Measurements from ENCODE around the gene TUBB6.

TUBB6 gene

GRCh38 chr18:12307701-12308385 is at the start of gene TUBB6:
TSS of gene TUBB6 (plus strand) at chr18:12308241. CDS start at chr18:12308293, 52 bp downstream.
- peak; percentile 73 for DNase-seq

GRCh38 chr18:12258719-12259705 is 49.0 kb upstream of the TUBB6 start:
- no peak for DNase-seq

- no peak for DNase-seq
Measured at GRCh38 chr18:12262748-12263147, 45.3 kb upstream of the TUBB6 start.

GRCh38 chr18:12264864-12265263 is 43.2 kb upstream of the TUBB6 start:
- DNase-seq = no peak

- DNase-seq = peak; percentile 83
Measured at GRCh38 chr18:12271376-12272235, 36.4 kb upstream of the TUBB6 start.

GRCh38 chr18:12274793-12275192 is 33.2 kb upstream of the TUBB6 start:
- no peak for DNase-seq

GRCh38 chr18:12276736-12277554 is 31.1 kb upstream of the TUBB6 start:
- no peak for DNase-seq

GRCh38 chr18:12278215-12278671 is 29.8 kb upstream of the TUBB6 start:
- DNase-seq = peak; percentile 16

- no peak for DNase-seq
Measured at GRCh38 chr18:12278741-12279682, 29.0 kb upstream of the TUBB6 start.

GRCh38 chr18:12279781-12280531 is 28.1 kb upstream of the TUBB6 start:
- no peak for DNase-seq

- DNase-seq = no peak
Measured at GRCh38 chr18:12281861-12282260, 26.2 kb upstream of the TUBB6 start.

GRCh38 chr18:12282442-12283039 is 25.5 kb upstream of the TUBB6 start:
- DNase-seq = no peak

GRCh38 chr18:12283256-12283655 is 24.8 kb upstream of the TUBB6 start:
- peak; percentile 34 for DNase-seq

- no peak for DNase-seq
Measured at GRCh38 chr18:12283666-12284065, 24.4 kb upstream of the TUBB6 start.

GRCh38 chr18:12287131-12287681 is 20.8 kb upstream of the TUBB6 start:
- DNase-seq = peak; percentile 73

GRCh38 chr18:12287684-12288402 is 20.2 kb upstream of the TUBB6 start:
- DNase-seq = peak; percentile 69

- DNase-seq = no peak
Measured at GRCh38 chr18:12288403-12288755, 19.7 kb upstream of the TUBB6 start.

GRCh38 chr18:12290086-12290485 is 18.0 kb upstream of the TUBB6 start:
- DNase-seq = no peak

- DNase-seq = no peak
Measured at GRCh38 chr18:12291161-12291560, 16.9 kb upstream of the TUBB6 start.
